H9 (cell line): Measurements from ENCODE around the gene EIF4A3. TPM values are rescaled to one million over a fixed set of nuclear protein-coding genes. Genes with fewer than 3 reads are reported as not detected.

Experiments
- DNase-seq: peaks from one replicate; pipeline ENCODE4 v3.0.0-alpha.2; 2017
- H2AFZ ChIP-seq: one replicate; pipeline ENCODE4 v1.6.1; 2013; ENCODE audit warnings: mild to moderate bottlenecking, low read length, control low read depth, moderate library complexity
- H2AK5ac ChIP-seq: 2 replicates; pipeline ENCODE4 v1.6.1; 2013; ENCODE audit warnings: low read length, control low read depth, mixed read lengths; ENCODE audit not compliant: insufficient read length
- H2BK120ac ChIP-seq: one replicate; pipeline ENCODE4 v1.6.1; 2013; ENCODE audit warnings: low read depth, mild to moderate bottlenecking, low read length, control low read depth, inconsistent platforms; ENCODE audit not compliant: poor library complexity, severe bottlenecking
- H2BK12ac ChIP-seq: 2 replicates; pipeline ENCODE4 v1.6.1; 2013; ENCODE audit warnings: low read length, control low read depth, mixed read lengths, low read depth; ENCODE audit not compliant: insufficient read length
- H2BK15ac ChIP-seq: 2 replicates; pipeline ENCODE4 v1.6.1; 2013; ENCODE audit warnings: low read depth, low read length, control low read depth
- H2BK20ac ChIP-seq: one replicate; pipeline ENCODE4 v1.6.1; 2013; ENCODE audit warnings: low read depth, mild to moderate bottlenecking, low read length, control low read depth, inconsistent platforms; ENCODE audit not compliant: poor library complexity, severe bottlenecking
- H2BK5ac ChIP-seq: 2 replicates; pipeline ENCODE4 v1.6.1; 2013; ENCODE audit warnings: low read length, control low read depth, mixed read lengths; ENCODE audit not compliant: insufficient read length
- H3K14ac ChIP-seq: 2 replicates; pipeline ENCODE4 v1.6.1; 2013; ENCODE audit warnings: low read length, control low read depth; ENCODE audit not compliant: insufficient read depth
- H3K18ac ChIP-seq: 2 replicates; pipeline ENCODE4 v1.6.1; 2013; ENCODE audit warnings: low read depth, mild to moderate bottlenecking, mixed read lengths, low read length, control low read depth; ENCODE audit not compliant: insufficient read length
- H3K23ac ChIP-seq: 2 replicates; pipeline ENCODE4 v1.6.1; 2013; ENCODE audit warnings: low read length, control low read depth, mixed read lengths, low read depth; ENCODE audit not compliant: insufficient read length
- H3K23me2 ChIP-seq: 2 replicates; pipeline ENCODE4 v1.6.1; 2013; ENCODE audit warnings: low read depth, mild to moderate bottlenecking, mixed read lengths, low read length, control low read depth; ENCODE audit not compliant: insufficient read length, poor library complexity, severe bottlenecking
- H3K27ac ChIP-seq: 2 replicates; pipeline ENCODE4 v1.5.1; 2013; ENCODE audit warnings: low read length, control low read depth, mixed read lengths, low read depth; ENCODE audit not compliant: insufficient read length
- H3K27me3 ChIP-seq: 2 replicates; pipeline ENCODE4 v1.6.1; 2013; ENCODE audit warnings: low read length, control low read depth, inconsistent platforms; ENCODE audit not compliant: insufficient read depth
- H3K4ac ChIP-seq: 2 replicates; pipeline ENCODE4 v1.6.1; 2013; ENCODE audit warnings: low read depth, mild to moderate bottlenecking, control low read depth, inconsistent platforms, low read length, moderate library complexity
- H3K4me1 ChIP-seq: 2 replicates; pipeline ENCODE4 v1.6.1; 2013; ENCODE audit warnings: low read length, control low read depth, inconsistent platforms; ENCODE audit not compliant: insufficient read depth
- H3K4me2 ChIP-seq: 2 replicates; pipeline ENCODE4 v1.6.1; 2013; ENCODE audit warnings: low read length, control low read depth, mixed read lengths; ENCODE audit not compliant: insufficient read length, insufficient read depth
- H3K56ac ChIP-seq: 2 replicates; pipeline ENCODE4 v1.6.1; 2013; ENCODE audit warnings: low read depth, mild to moderate bottlenecking, mixed read lengths, low read length, control low read depth; ENCODE audit not compliant: insufficient read length
- H3K79me1 ChIP-seq: 2 replicates; pipeline ENCODE4 v1.6.1; 2013; ENCODE audit warnings: low read depth, mild to moderate bottlenecking, moderate library complexity, low read length, control low read depth, inconsistent platforms; ENCODE audit not compliant: insufficient read depth, poor library complexity, severe bottlenecking
- H3K79me2 ChIP-seq: 2 replicates; pipeline ENCODE4 v1.6.1; 2013; ENCODE audit warnings: low read length, control low read depth, inconsistent platforms; ENCODE audit not compliant: insufficient read depth
- H3K9ac ChIP-seq: 2 replicates; pipeline ENCODE4 v1.6.1; 2013; ENCODE audit warnings: low read length, control low read depth, mixed read lengths; ENCODE audit not compliant: insufficient read length; ENCODE audit errors: extremely low read depth
- H3K9me3 ChIP-seq: one replicate; pipeline ENCODE4 v1.6.1; 2013; ENCODE audit warnings: low read depth, low read length, inconsistent platforms; ENCODE audit not compliant: control insufficient read depth
- H3T11ph ChIP-seq: one replicate; pipeline ENCODE4 v1.6.1; 2013; ENCODE audit warnings: mild to moderate bottlenecking, low read length, control low read depth, inconsistent platforms
- H4K20me1 ChIP-seq: one replicate; pipeline ENCODE4 v1.6.1; 2013; ENCODE audit not compliant: control insufficient read depth, insufficient read length, insufficient read depth
- H4K5ac ChIP-seq: 2 replicates; pipeline ENCODE4 v1.6.1; 2013; ENCODE audit warnings: low read depth, mild to moderate bottlenecking, mixed read lengths, low read length, control low read depth; ENCODE audit not compliant: insufficient read length
- H4K8ac ChIP-seq: replicated peaks from 2 replicates; pipeline ENCODE4 v1.6.1; 2013; ENCODE audit warnings: low read length, control low read depth, mixed read lengths, low read depth; ENCODE audit not compliant: insufficient read length
- H4K91ac ChIP-seq: 2 replicates; pipeline ENCODE4 v1.6.1; 2013; ENCODE audit warnings: low read depth, mild to moderate bottlenecking, moderate library complexity, mixed read lengths, low read length, control low read depth; ENCODE audit not compliant: insufficient read length
- H3K27ac Mint-ChIP-seq, 3 experiments: 2 replicates in 2 of 3; 3 replicates in 1 of 3; pipeline ENCODE4 v1.8.0; 2020 to 2021; ENCODE audit warnings: mixed read lengths in 3 of 3, mild to moderate bottlenecking in 1 of 3, moderate library complexity in 1 of 3
- H3K27me3 Mint-ChIP-seq: 2 replicates; pipeline ENCODE4 v1.8.0; 2021; ENCODE audit warnings: low read depth, mild to moderate bottlenecking, moderate library complexity, mixed read lengths
- H3K36me3 Mint-ChIP-seq, 3 experiments: 2 replicates in 2 of 3; 3 replicates in 1 of 3; pipeline ENCODE4 v1.8.0; 2020 to 2021; ENCODE audit warnings: low read depth in 3 of 3, mixed read lengths in 3 of 3; ENCODE audit not compliant: insufficient read depth in 1 of 3
- H3K4me1 Mint-ChIP-seq, 2 experiments: 2 replicates each; pipeline ENCODE4 v1.8.0; 2020; ENCODE audit warnings: mixed read lengths in 2 of 2
- H3K4me3 Mint-ChIP-seq, 2 experiments: 2 replicates in 1 of 2; 3 replicates in 1 of 2; pipeline ENCODE4 v1.8.0; 2020 to 2021; ENCODE audit warnings: mild to moderate bottlenecking in 2 of 2, mixed read lengths in 2 of 2, moderate library complexity in 1 of 2
- H3K9me3 Mint-ChIP-seq, 2 experiments: 2 replicates in 1 of 2; 3 replicates in 1 of 2; pipeline ENCODE4 v1.8.0; 2020; ENCODE audit warnings: mild to moderate bottlenecking in 2 of 2, mixed read lengths in 2 of 2, moderate library complexity in 1 of 2
- WGBS: extraction: QIAGEN DNeasy Blood & Tissue Kit; methylation state at CpG from one replicate; pipeline ENCODE4 v1.1.7; 2013; ENCODE audit warnings: missing lambda C conversion rate, low lambda C conversion rate, mixed read lengths; ENCODE audit not compliant: insufficient read length; ENCODE audit errors: extremely low coverage; 5-methylcytosine and 5-hydroxymethylcytosine counted together
- total RNA-seq: library from RNA; stranded (reverse); gene quantifications from 2 replicates; pipeline ENCODE4 v1.2.1, GENCODE V29; 2021
- TF ChIP-seq, protein P1 (sequence below): fragments of 200-600 bp; sonication (generic); conservative IDR thresholded peaks from 3 replicates; pipeline ENCODE4 v1.8.0; 2021; ENCODE audit warnings: antibody characterized with exemption, mild to moderate bottlenecking

The EIF4A3 gene
- total RNA-seq, 1 experiment from 2014 or later = 162 TPM

- no peaks in the 10 kb centered on the region for H3K36me3 Mint-ChIP-seq
- no peaks in the 10 kb centered on the region for H3K9me3 Mint-ChIP-seq
- H3K27me3 ChIP-seq = no peaks in the 10 kb centered on the region
- H3T11ph ChIP-seq = no peak overlapping the region
- no peak overlapping the region for H3K14ac ChIP-seq
- no peak overlapping the region for H2BK20ac ChIP-seq
- H3K79me2 ChIP-seq = no peaks in the 10 kb centered on the region
- no peak for DNase-seq
- H3K4ac ChIP-seq = no peak overlapping the region
- H2BK120ac ChIP-seq = no peak overlapping the region
- H3K23ac ChIP-seq = no peak overlapping the region
- H3K79me1 ChIP-seq = no peaks in the 10 kb centered on the region
- H3K4me3 Mint-ChIP-seq = no peak overlapping the region
- H3K4me2 ChIP-seq = no peak overlapping the region
- no peak overlapping the region for H2BK12ac ChIP-seq
- no peak overlapping the region for H3K27ac ChIP-seq
- no peak overlapping the region for H4K5ac ChIP-seq
- no peak overlapping the region for H3K9ac ChIP-seq
- H2BK5ac ChIP-seq = no peak overlapping the region
- peaks cover 11% of the 10 kb centered on the region for H3K27me3 Mint-ChIP-seq
- H3K4me1 Mint-ChIP-seq = peaks cover 3 to 5% of the 10 kb centered on the region in 2 experiments
- no peak overlapping the region for H2BK15ac ChIP-seq
- no peaks in the 10 kb centered on the region for H3K4me1 ChIP-seq
- no peak overlapping the region for H2AK5ac ChIP-seq
- no peak overlapping the region for H4K91ac ChIP-seq
- TF ChIP-seq, protein P1, sequence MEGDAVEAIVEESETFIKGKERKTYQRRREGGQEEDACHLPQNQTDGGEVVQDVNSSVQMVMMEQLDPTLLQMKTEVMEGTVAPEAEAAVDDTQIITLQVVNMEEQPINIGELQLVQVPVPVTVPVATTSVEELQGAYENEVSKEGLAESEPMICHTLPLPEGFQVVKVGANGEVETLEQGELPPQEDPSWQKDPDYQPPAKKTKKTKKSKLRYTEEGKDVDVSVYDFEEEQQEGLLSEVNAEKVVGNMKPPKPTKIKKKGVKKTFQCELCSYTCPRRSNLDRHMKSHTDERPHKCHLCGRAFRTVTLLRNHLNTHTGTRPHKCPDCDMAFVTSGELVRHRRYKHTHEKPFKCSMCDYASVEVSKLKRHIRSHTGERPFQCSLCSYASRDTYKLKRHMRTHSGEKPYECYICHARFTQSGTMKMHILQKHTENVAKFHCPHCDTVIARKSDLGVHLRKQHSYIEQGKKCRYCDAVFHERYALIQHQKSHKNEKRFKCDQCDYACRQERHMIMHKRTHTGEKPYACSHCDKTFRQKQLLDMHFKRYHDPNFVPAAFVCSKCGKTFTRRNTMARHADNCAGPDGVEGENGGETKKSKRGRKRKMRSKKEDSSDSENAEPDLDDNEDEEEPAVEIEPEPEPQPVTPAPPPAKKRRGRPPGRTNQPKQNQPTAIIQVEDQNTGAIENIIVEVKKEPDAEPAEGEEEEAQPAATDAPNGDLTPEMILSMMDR = no peak
- H3K18ac ChIP-seq = no peak overlapping the region
- no peak overlapping the region for H3K27ac Mint-ChIP-seq
- WGBS = no CpG with 5 or more reads among the region's 11 CpGs
- no peak overlapping the region for H2AFZ ChIP-seq
- H3K56ac ChIP-seq = no peak overlapping the region
- no peak overlapping the region for H4K8ac ChIP-seq
- no peaks in the 10 kb centered on the region for H3K23me2 ChIP-seq
- no peaks in the 10 kb centered on the region for H4K20me1 ChIP-seq
- H3K9me3 ChIP-seq = no peaks in the 10 kb centered on the region
Observed at GRCh38 chr17:80176757-80177156, 29.8 kb upstream of the EIF4A3 start.
